Ovary (tissue), 3 donors: Measurements from ENCODE around the gene MYO1C.
"Not testable (repeated sequence)": the region's sequence is repeated elsewhere in the genome, so short reads cannot be mapped to it uniquely, and the experiment has no call there.

Experiments used
- CTCF ChIP-seq, 3 donors: fragments of 450-650 bp in 2 of 3; fragments of 200-600 bp in 1 of 3; IDR thresholded peaks; one replicate each; pipeline versions ENCODE4 v1.5.1 to v1.8.0; 2016 to 2022; ENCODE audit warnings: antibody characterized with exemption in 3 of 3, mild to moderate bottlenecking in 1 of 3
- EP300 ChIP-seq: sonication (generic); formaldehyde crosslinking; IDR thresholded peaks from one replicate; pipeline ENCODE4 v1.6.1; 2017; ENCODE audit warnings: antibody characterized with exemption
- POLR2A ChIP-seq: fragments of 450-650 bp; IDR thresholded peaks from one replicate; pipeline ENCODE4 v1.6.1; 2017; ENCODE audit warnings: antibody characterized with exemption, mild to moderate bottlenecking, moderate library complexity
- donor health status: DM: no; HTN: no; CAD: no.

GRCh38 chr17:1418476-1418875 lies 74.0 kb downstream of the MYO1C start:
- TF ChIP-seq CTCF (IDR thresholded peaks at IDR 0.05); POLR2A; EP300: not testable (repeated sequence)
